HUES6 (cell line): ENCODE data around the gene COX4I1.

ENCODE experiments used
- H3K27ac ChIP-seq: 2 replicates; pipeline ENCODE4 v1.7.0; 2013; ENCODE audit warnings: low read depth, mild to moderate bottlenecking, low read length, inconsistent platforms
- H3K27me3 ChIP-seq: 2 replicates; pipeline ENCODE4 v1.6.1; 2013; ENCODE audit warnings: low read length; ENCODE audit not compliant: control insufficient read depth, insufficient read depth
- H3K36me3 ChIP-seq: 2 replicates; pipeline ENCODE4 v1.6.1; 2013; ENCODE audit warnings: low read length; ENCODE audit not compliant: control insufficient read depth, insufficient read depth
- H3K4me1 ChIP-seq: 2 replicates; pipeline ENCODE4 v1.6.1; 2013; ENCODE audit warnings: low read length; ENCODE audit not compliant: control insufficient read depth, insufficient read depth
- H3K4me3 ChIP-seq: 2 replicates; pipeline ENCODE4 v1.5.1; 2013; ENCODE audit warnings: low read depth, low read length
- H3K9ac ChIP-seq: one replicate; pipeline ENCODE4 v1.6.1; 2013; ENCODE audit warnings: mild to moderate bottlenecking, low read length
- H3K9me3 ChIP-seq: 2 replicates; pipeline ENCODE4 v1.6.1; 2013; ENCODE audit warnings: low read depth, low read length; ENCODE audit not compliant: control insufficient read depth, insufficient read depth

COX4I1 gene

GRCh38 chr16:85824161-85825135 lies 25.0 kb downstream of the COX4I1 start:
- Histone ChIP-seq H3K9me3 (peaks cover 5% of the 10 kb centered on the region; the same call in 1 of the 2 replicates), H3K36me3 (no peaks in the 10 kb centered on the region), H3K9ac (no peak overlapping the region), H3K27me3 (peaks cover 18% of the 10 kb centered on the region), H3K4me1 (no peaks in the 10 kb centered on the region), H3K27ac (no peak overlapping the region), H3K4me3 (no peak overlapping the region)

- Histone ChIP-seq H3K9me3 (peaks cover 5% of the 10 kb centered on the region; the same call in 1 of the 2 replicates), H3K27me3 (peaks cover 9% of the 10 kb centered on the region), H3K4me3 (no peak overlapping the region), H3K36me3 (no peaks in the 10 kb centered on the region), H3K9ac (no peak overlapping the region), H3K27ac (no peak overlapping the region), H3K4me1 (no peaks in the 10 kb centered on the region)
Measured at GRCh38 chr16:85825326-85825725, 25.8 kb downstream of the COX4I1 start.

DNA sequence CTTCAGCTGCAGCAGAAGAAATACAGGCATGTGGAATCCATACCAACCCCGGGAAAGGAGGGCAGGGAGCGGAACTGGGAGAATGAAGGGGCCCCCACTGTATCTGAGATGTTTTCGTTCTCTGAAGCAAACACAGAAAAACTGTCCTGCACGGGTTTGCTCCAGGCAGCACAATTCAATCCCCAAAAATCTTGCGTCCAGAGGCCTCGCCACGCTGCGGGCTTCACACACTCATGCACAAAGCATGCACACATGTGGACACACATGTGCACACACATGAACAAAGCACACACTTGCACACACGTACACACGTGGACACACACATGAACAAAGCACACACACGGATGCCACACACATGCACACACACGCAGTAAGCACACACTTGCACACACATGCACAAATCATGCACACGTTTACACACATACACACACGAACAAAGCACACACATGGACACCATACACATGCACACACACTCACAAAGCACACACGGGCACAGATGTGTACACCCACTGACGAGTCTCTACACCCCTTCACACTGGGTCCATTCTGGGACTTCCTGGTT lies 27.3 kb downstream of the COX4I1 start:
- H3K27ac ChIP-seq: no peak overlapping the region
- H3K36me3 ChIP-seq: no peaks in the 10 kb centered on the region
- no peak overlapping the region for H3K9ac ChIP-seq
- peaks cover 5% of the 10 kb centered on the region; the same call in 1 of the 2 replicates for H3K9me3 ChIP-seq
- no peak overlapping the region for H3K4me3 ChIP-seq
- no peaks in the 10 kb centered on the region for H3K4me1 ChIP-seq
- H3K27me3 ChIP-seq: no peaks in the 10 kb centered on the region; the same call in 1 of the 2 replicates

DNA sequence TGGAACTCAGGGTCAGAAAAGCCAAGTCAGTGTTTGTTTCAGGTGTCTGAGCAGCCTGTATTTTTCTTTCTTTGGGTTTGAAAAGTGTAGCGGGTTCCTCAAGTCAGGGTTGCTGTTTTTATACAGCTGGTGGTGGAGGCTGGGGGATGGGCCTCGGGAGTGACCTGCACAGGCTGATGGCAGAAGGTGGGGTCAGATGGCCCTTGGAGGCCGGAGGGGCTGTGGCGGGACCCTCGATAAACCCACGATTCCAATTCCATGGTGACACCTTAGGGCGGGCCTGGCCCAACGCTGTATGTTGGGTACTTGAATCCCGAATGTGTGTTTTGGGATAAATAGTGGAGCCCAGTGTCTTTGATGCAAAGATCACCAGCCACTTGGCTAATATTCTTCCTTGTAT lies 28.7 kb downstream of the COX4I1 start:
- Histone ChIP-seq H3K27me3 (no peaks in the 10 kb centered on the region; the same call in 1 of the 2 replicates), H3K36me3 (no peaks in the 10 kb centered on the region), H3K4me1 (no peaks in the 10 kb centered on the region), H3K4me3 (no peak overlapping the region), H3K9me3 (peaks cover 8% of the 10 kb centered on the region; the same call in 1 of the 2 replicates), H3K9ac (no peak overlapping the region), H3K27ac (no peak overlapping the region)

DNA sequence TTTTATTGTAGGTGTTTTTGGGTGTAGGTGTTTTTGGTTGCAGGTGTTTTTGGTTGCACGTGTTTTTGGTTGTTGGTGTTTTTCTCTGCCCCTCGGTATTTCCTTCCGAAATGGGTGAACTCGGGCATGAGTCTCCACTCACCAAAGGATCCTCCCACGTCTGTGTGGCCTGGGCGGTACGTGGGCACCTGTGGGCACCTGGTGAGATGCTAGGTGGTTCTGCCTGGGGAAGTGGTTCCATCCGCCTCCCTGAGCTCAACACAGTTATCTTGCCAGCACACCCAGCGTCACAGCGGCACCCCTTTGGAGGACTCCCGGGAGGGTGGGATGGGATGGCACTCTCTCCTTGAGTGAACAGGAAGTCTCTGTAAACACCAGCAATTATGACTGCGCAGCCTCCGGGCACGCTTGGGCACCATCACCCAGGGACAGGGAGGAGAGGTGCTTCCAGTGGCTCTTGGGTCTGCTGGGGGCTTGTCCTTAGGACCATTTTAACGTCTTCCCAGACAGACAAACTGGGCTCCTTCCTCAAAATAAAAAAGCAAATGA lies 29.8 kb downstream of the COX4I1 start:
- no peak overlapping the region for H3K27ac ChIP-seq
- H3K4me1 ChIP-seq: no peaks in the 10 kb centered on the region
- no peak overlapping the region for H3K4me3 ChIP-seq
- H3K27me3 ChIP-seq: no peaks in the 10 kb centered on the region; the same call in 1 of the 2 replicates
- H3K9me3 ChIP-seq: peaks cover 8% of the 10 kb centered on the region; the same call in 1 of the 2 replicates
- H3K9ac ChIP-seq: no peak overlapping the region
- no peaks in the 10 kb centered on the region for H3K36me3 ChIP-seq

DNA sequence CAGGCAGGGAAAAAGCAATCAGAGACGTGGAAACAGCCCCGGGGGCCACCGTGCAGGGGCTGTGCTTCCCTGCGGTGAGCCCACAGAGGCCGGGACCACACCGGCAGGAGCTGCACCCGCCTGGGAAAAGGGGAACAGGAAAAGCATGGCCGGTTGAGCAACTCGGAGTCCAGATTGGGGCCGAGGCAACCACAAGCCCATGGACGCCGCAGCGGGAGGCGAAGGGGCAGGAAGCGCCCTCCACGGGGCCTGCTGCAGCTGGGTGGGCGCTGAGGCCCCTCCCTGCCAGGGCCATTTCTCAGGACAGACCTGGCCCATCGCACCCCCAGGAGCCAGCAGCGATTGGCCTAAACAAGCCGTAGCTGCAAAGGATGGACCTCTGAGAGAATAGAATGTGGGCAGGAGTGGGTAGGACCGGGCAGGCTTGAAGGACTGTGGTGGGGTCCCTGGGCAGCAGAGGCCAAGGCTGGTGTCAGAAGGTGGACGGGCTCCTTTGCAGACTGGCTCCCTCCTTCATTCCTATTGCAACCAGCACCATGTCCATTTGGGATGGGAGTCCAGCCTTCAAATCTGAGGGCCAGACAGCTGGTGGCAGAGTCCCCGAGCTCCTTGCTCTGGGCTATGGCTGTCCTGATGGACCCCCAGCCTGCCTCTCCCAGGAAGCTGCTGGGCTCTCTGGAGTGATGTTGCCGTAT lies 30.4 kb downstream of the COX4I1 start:
- Histone ChIP-seq H3K4me3 (no peak overlapping the region), H3K27ac (no peak overlapping the region), H3K36me3 (no peaks in the 10 kb centered on the region), H3K9ac (no peak overlapping the region), H3K4me1 (no peaks in the 10 kb centered on the region), H3K27me3 (peaks cover under 1% of the 10 kb centered on the region; the same call in 1 of the 2 replicates), H3K9me3 (peaks cover 8% of the 10 kb centered on the region; the same call in 1 of the 2 replicates)

DNA sequence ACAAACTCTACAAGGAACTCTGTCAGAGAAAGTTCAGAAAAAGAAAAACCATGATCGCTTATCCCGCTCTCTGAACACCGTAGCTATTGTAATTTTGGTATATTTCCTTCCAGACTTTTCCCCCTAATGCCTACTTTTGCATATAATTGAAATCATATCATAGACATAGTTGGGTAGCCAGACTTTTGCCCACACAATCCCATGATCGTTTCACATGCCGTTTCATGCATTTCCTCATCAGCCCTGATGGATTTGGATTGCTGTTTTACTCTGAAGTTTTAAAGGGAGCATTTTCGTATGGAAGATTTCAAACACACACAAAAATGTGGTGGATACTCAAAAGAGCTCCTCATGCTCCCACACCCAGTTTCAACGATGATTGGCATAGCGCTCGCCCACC lies 31.3 kb downstream of the COX4I1 start:
- peaks cover 8% of the 10 kb centered on the region; the same call in 1 of the 2 replicates for H3K27me3 ChIP-seq
- H3K4me1 ChIP-seq: no peaks in the 10 kb centered on the region
- peaks cover 8% of the 10 kb centered on the region; the same call in 1 of the 2 replicates for H3K9me3 ChIP-seq
- H3K27ac ChIP-seq: no peak overlapping the region
- no peak overlapping the region for H3K4me3 ChIP-seq
- H3K9ac ChIP-seq: no peak overlapping the region
- no peaks in the 10 kb centered on the region for H3K36me3 ChIP-seq

DNA sequence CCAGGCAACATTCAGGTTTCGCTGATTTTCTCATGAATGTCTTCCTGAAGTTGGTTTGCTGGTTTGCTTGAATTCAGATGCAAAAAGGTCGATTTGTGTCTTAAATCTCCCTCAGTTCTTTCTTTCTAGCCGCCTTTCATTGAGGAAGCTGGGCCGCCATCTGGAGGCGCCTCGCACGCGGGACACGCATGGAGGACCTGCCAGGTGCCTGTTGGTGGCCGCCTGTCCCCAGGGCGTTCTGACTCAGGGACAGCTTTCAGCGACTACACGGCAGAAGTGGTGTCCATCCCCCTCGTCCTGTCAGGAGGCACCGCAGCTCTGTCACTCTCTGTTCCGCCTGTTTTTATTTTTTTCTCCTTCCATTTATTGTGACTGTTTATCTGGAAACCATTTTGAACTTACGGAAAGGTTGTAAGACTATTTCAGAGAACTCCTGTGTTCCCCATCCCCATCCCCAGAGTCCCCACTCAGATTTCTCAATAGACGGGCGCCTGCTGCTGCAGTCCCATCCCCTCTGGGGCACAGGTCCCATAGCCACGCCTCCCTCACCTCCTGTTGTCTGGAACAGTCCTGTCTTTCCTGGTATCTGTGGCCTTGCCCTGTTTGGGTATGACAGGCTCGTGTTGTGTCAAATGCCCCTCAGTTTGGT lies 33.2 kb downstream of the COX4I1 start:
- Histone ChIP-seq H3K27ac (no peak overlapping the region), H3K27me3 (peaks cover 16% of the 10 kb centered on the region), H3K9ac (no peak overlapping the region), H3K4me3 (no peak overlapping the region), H3K9me3 (peaks cover 8% of the 10 kb centered on the region; the same call in 1 of the 2 replicates), H3K36me3 (no peaks in the 10 kb centered on the region), H3K4me1 (no peaks in the 10 kb centered on the region)

GRCh38 chr16:85833219-85833920 lies 33.9 kb downstream of the COX4I1 start:
- Histone ChIP-seq H3K4me3 (no peak overlapping the region), H3K9ac (no peak overlapping the region), H3K27me3 (peaks cover 16% of the 10 kb centered on the region), H3K36me3 (no peaks in the 10 kb centered on the region), H3K27ac (no peak overlapping the region), H3K9me3 (peaks cover 8% of the 10 kb centered on the region; the same call in 1 of the 2 replicates), H3K4me1 (no peaks in the 10 kb centered on the region)

DNA sequence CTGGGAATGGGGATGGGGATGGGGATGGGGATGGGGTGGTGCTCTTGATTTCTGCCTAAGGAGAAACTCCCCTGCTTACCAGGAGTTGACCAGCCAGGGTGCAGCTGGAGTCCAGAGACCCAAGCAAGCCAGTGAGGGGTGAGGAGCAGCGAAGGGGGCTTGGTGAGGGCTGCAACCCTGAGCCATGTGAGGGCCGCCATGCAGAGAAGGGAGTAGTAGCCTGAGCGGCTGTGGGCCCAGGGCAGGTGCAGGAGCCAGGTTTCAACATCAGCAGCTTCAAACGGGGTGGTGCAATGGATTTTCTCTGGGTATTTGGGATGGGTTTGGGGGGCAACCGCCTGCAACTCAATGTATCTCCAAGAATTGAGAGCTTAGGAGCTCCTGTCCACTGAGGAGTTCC lies 35.2 kb downstream of the COX4I1 start:
- Histone ChIP-seq H3K27ac (no peak overlapping the region), H3K4me3 (no peak overlapping the region), H3K9me3 (peaks cover 8% of the 10 kb centered on the region; the same call in 1 of the 2 replicates), H3K9ac (no peak overlapping the region), H3K27me3 (peaks cover 16% of the 10 kb centered on the region), H3K4me1 (no peaks in the 10 kb centered on the region), H3K36me3 (no peaks in the 10 kb centered on the region)
